Caki2 (cell line): ENCODE measurements around the gene CTH. TPM values are rescaled to one million over a fixed set of nuclear protein-coding genes. Genes with fewer than 3 reads are reported as not detected.
"Not testable (repeated sequence)": the region's sequence is repeated elsewhere in the genome, so short reads cannot be mapped to it uniquely, and the experiment has no call there.

ENCODE experiments used
- DNase-seq: peaks from one replicate; pipeline ENCODE4 v3.0.0-alpha.2; 2015; ENCODE audit warnings: low read depth
- in situ Hi-C: cut with HindIII; loops from 2 replicates; pipeline ENCODE4 v1.10.0; 2016; ENCODE audit warnings: low sequenced_read_pairs, low pct_unique_long_range_greater_than_20kb, mixed read lengths
- total RNA-seq: library from RNA; depleted of rRNA; stranded (reverse); fragments of >200 nt; shearing (Covaris generic); gene quantifications from 2 replicates; pipeline ENCODE4 v1.2.3, GENCODE V29; 2014; ENCODE audit warnings: low replicate concordance; rRNA removed

CTH gene
- total RNA-seq, 1 experiment from 2014 or later: 3.6 TPM

DNA sequence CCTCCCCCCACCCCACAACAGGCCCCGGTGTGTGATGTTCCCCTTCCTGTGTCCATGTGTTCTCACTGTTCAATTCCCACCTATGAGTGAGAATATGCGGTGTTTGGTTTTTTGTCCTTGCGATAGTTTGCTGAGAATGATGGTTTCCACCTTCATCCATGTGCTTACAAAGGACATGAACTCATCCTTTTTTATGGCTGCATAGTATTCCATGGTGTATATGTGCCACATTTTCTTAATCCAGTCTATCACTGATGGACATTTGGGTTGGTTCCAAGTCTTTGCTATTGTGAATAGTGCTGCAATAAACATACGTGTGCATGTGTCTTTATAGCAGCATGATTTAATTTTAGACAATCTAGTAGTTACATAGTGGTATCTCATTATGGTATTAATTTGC, 66.8 kb downstream of the CTH start:
- in situ Hi-C loops, DNase-seq: not testable (repeated sequence)

DNA sequence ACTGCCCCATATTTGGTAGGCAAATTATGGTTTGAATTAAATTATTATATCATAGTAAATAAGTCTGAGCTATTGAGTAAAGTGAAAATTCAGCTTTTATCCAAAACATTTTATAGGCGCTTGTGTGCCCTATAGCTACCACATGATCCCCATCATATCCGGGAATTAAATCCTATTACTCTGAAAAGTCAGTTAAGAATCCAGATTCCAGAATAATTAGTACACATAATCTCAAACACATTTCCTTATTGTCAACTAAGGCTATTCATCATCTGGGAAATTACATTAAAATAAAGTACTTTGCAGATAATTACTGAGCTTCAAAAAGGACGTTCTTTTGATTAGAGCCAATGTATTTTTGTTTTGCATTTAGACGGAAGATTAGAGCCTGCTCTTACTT, 72.3 kb downstream of the CTH start:
- DNase-seq: no peak
- in situ Hi-C loops: no loop called here

DNA sequence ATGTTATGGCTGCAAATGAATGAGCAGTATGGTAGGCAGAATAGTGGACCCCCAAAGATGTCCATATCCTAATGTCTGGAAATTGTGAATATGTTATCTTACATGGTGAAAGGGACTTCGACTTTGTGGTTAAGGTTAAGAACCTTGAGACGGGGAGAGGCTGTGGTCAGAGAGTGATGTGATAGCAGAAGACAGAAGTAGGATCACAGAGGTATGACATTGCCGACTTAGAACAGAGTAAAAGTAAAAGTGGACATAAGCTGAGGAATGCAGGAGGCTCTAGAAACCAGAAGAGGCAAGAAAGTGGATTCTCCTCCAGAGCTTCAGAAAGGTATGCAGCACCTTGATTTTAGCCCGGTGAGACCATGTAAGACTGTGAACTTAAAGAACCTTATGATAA, 74.6 kb downstream of the CTH start:
- in situ Hi-C loops: no loop called here

DNA sequence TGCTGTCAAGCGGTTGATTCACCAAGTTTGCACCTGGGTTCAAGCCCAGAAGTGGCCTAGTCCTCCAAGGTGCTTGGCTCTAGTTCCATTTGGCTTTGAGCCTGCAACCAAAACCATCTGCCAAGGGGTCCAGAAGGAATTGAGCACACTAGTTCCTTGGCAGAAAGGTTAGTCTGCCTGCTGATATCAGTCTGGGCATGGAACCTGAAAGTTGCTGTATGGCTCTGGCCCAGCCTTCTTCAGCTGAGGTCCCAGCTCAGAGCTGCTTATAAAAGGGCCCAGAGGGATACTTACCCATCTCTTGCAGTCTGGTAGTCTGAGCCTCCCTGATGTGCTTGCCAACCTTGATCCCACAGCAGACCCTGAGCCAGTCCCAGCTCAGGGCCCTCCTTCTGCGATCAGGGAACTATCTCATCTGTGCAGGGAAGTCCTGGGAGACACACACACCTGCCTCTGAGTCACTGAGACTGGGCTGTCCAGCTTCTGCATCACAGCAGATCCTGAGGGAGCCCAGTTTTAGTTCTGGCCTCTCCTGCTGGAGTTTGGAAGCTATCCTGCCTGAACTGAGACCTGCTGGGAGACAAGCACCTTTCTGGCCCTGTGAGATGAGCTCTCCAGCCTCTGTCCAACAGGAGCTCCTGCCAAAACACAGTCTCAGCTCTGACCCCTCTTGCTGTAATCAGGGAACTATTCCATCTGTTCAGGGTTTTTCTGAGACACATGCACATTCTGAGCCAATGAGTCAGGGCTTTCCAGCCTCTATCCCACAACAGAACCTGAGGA, 75.8 kb downstream of the CTH start:
- in situ Hi-C loops: no loop called here
- DNase-seq: peak; percentile 50

More for the DNA sequence above, 74.6 kb downstream of the CTH start:
- DNase-seq: no peak

DNA sequence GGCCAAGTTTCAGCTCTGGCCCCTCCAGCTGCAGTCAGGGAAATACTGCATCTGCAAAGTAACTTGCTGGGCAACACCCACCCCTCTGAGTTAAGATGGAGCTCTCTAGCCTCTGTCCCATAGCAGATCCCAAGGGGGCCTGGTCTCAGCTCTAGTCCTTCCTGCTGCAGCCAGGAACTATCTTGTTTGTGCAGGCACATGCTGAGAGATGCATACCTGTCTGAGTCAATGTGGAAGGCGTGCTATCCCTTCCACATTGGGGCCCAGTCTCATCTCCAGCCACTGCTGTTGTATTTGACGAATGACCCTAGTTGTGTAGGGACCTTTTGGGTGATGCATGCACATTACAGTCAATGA, 76.4 kb downstream of the CTH start:
- in situ Hi-C loops: no loop called here
- no peak for DNase-seq

DNA sequence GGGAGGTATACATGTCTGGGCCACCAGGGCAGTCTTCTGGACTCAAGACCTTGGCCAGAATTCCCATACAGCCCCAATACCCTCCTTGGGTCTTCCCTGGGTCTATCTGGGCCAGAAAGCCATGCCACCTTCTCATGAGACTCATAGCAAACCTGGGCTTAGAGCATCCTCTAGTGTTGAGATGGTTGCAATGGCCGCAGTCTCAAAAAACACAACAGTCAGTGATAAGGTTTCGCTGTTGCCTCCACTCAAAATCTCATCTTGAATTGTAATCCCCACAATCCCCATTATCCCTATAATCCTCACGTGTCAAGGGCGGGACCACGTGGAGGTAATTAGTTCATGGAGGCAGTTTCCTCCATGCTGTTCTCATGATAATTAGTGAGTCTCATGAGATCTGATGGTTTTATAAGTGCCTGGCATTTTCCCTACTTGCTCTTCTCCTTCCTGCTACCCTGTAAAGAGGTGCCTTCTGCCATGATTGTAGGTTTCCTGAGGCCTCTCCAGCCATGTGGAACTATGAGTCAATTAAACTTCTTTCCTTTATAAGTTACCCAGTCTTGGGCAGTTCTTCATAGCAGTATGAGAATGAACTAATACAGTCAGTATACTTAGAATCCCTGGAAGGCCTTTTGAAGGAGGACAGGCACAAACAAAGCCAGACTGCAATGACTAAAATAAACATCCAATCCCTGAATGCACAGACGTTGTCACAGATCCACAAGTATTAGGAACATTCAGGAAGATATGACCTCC, 77.0 kb downstream of the CTH start:
- in situ Hi-C loops: no loop called here
- no peak for DNase-seq

Other genes with a start within 250 kb of the CTH start
- 11.7 and 14.3 TPM in 2 replicates for gene LRRC40, start 205.7 kb upstream of the CTH start, total RNA-seq
- gene SRSF11, start 189.9 kb upstream of the CTH start, total RNA-seq: 51.2 and 76.2 TPM in 2 replicates
- gene ANKRD13C, start 56.5 kb upstream of the CTH start, total RNA-seq: 11.8 and 14.8 TPM in 2 replicates